GM12865 (cell line): ENCODE measurements around the gene PIAS1.
"Not testable (repeated sequence)": the region's sequence is repeated elsewhere in the genome, so short reads cannot be mapped to it uniquely, and the experiment has no call there.

Source experiments
- DNase-seq: peaks from one replicate; pipeline ENCODE4 v3.0.0; 2010; ENCODE audit warnings: low read depth
- H3K4me3 ChIP-seq: 2 replicates; pipeline ENCODE4 v1.5.1; 2011; ENCODE audit warnings: mild to moderate bottlenecking, low read depth, low read length, control low read depth
- CTCF ChIP-seq: IDR thresholded peaks from 2 replicates; pipeline ENCODE4 v1.5.1; 2011; ENCODE audit warnings: low read length, control low read depth, low read depth, inconsistent platforms; ENCODE audit not compliant: insufficient read depth; ENCODE audit errors: missing control alignments

The PIAS1 gene

GRCh38 chr15:68220489-68220888 is 166.4 kb downstream of the PIAS1 start:
- no peak for TF ChIP-seq CTCF
- no peak overlapping the region for H3K4me3 ChIP-seq
- DNase-seq, result no peak

GRCh38 chr15:68220967-68221366 is 166.9 kb downstream of the PIAS1 start:
- no peak for TF ChIP-seq CTCF
- no peak for DNase-seq
- H3K4me3 ChIP-seq, result no peak overlapping the region

- not testable (repeated sequence) for H3K4me3 ChIP-seq, DNase-seq
These were observed 167.7 kb downstream of the PIAS1 start for GRCh38 chr15:68221530-68222431.

- not testable (repeated sequence) for DNase-seq, H3K4me3 ChIP-seq
These were observed 168.3 kb downstream of the PIAS1 start for GRCh38 chr15:68222432-68222743.

GRCh38 chr15:68223171-68223570 is 169.1 kb downstream of the PIAS1 start:
- no peak for DNase-seq
- TF ChIP-seq CTCF, result no peak
- H3K4me3 ChIP-seq, result no peak overlapping the region

- DNase-seq, result no peak
- TF ChIP-seq CTCF, result no peak
- H3K4me3 ChIP-seq, result no peak overlapping the region
These were observed 170.0 kb downstream of the PIAS1 start for GRCh38 chr15:68224108-68224507.

GRCh38 chr15:68224546-68225250 is 170.6 kb downstream of the PIAS1 start:
- no peak for TF ChIP-seq CTCF
- DNase-seq, result peak; percentile 83
- H3K4me3 ChIP-seq, result no peak overlapping the region

- H3K4me3 ChIP-seq, DNase-seq: not testable (repeated sequence)
These were observed 171.3 kb downstream of the PIAS1 start for GRCh38 chr15:68225442-68225841.
